ENCODE measurements around the gene RIGI. TPM values are rescaled to one million over a fixed set of nuclear protein-coding genes. Genes with fewer than 3 reads are reported as not detected.

The RIGI gene
- total RNA-seq, 1 donor from 2014 or later, result 10.9 TPM

GRCh38 chr9:32516241-32516640, 9.8 kb downstream of the RIGI start:
- no peak overlapping the region for H3K4me3 ChIP-seq (ENCODE audit: low read depth, low read length)
- no peak for DNase-seq (ENCODE audit: low read depth)
- no peak for TF ChIP-seq CTCF (conservative IDR thresholded peaks at IDR 0.05; ENCODE audit: low read depth, low read length)

GRCh38 chr9:32508728-32509127, 17.3 kb downstream of the RIGI start:
- no peak overlapping the region for H3K4me3 ChIP-seq (ENCODE audit: low read depth, low read length)
- DNase-seq (ENCODE audit: low read depth), result no peak
- no peak for TF ChIP-seq CTCF (conservative IDR thresholded peaks at IDR 0.05; ENCODE audit: low read depth, low read length)

GRCh38 chr9:32503008-32503407, 23.0 kb downstream of the RIGI start:
- H3K4me3 ChIP-seq (ENCODE audit: low read depth, low read length), result no peak overlapping the region
- no peak for DNase-seq (ENCODE audit: low read depth)
- TF ChIP-seq CTCF (conservative IDR thresholded peaks at IDR 0.05; ENCODE audit: low read depth, low read length), result no peak

GRCh38 chr9:32502464-32502863, 23.5 kb downstream of the RIGI start:
- TF ChIP-seq CTCF (conservative IDR thresholded peaks at IDR 0.05; ENCODE audit: low read depth, low read length), result no peak
- H3K4me3 ChIP-seq (ENCODE audit: low read depth, low read length), result no peak overlapping the region
- DNase-seq (ENCODE audit: low read depth), result peak; percentile 39

GRCh38 chr9:32501868-32502267, 24.1 kb downstream of the RIGI start:
- DNase-seq (ENCODE audit: low read depth), result no peak

GRCh38 chr9:32500768-32501167, 25.2 kb downstream of the RIGI start:
- peak; percentile 62 for DNase-seq (ENCODE audit: low read depth)
- peak overlapping the region; percentile 22 for H3K4me3 ChIP-seq (ENCODE audit: low read depth, low read length)
- no peak for TF ChIP-seq CTCF (conservative IDR thresholded peaks at IDR 0.05; ENCODE audit: low read depth, low read length)

More at GRCh38 chr9:32501868-32502267, 24.1 kb downstream of the RIGI start:
- H3K4me3 ChIP-seq (ENCODE audit: low read depth, low read length), result no peak overlapping the region
- no peak for TF ChIP-seq CTCF (conservative IDR thresholded peaks at IDR 0.05; ENCODE audit: low read depth, low read length)

GRCh38 chr9:32497921-32498320, 28.1 kb downstream of the RIGI start:
- no peak for DNase-seq (ENCODE audit: low read depth)
- no peak overlapping the region for H3K4me3 ChIP-seq (ENCODE audit: low read depth, low read length)
- TF ChIP-seq CTCF (conservative IDR thresholded peaks at IDR 0.05; ENCODE audit: low read depth, low read length), result no peak
